ENCODE data around the gene MRPS15. TPM values are rescaled to one million over a fixed set of nuclear protein-coding genes. Genes with fewer than 3 reads are reported as not detected.

MRPS15 gene
- total and polyA plus RNA-seq, 2 of the 13 experiments (the other 11 are each of a cell fraction or from before 2014, with no cell fraction given) = 59.0 to 113 TPM

DNA sequence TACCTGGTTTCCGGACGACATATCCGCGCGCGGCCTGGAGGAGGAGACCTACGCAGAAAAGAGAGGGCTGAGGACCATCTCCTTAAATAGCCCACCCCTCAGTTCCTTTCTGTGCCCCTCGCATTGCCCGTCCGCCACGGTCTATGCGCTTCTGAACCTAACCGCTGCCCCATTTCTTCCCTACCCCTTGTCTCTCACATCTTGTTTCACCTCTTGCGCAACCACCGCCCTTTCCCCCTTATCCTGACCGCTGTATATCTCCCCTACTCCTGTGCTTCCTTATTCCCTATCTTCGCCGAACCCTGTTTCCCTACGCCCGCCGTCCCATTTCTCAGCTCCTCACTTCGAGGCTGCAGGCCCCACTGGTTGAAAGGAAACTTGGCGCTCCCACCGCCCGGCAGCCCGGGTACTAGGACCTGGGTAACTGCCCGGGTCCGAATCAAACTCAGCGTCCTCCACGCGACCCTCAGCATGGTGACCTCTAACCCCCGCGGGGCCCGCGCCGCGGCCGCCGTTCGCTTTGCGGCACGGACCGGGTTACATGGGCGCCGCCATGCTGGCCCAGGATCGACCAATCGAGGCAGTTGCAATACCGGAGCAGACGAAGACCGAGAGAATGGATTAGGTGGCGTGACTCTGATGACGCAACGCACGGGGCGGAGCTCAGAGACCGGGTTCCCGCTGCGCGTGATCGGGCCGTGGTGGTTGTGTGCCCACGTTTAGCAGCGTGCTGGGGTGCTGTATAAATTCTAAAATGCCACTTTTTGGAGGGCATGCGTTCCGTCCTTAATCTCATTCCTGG lies at the start of gene MRPS15 (continued):
- TF ChIP-seq PLRG1 (conservative IDR thresholded peaks at IDR 0.05) (no peak), HMGXB4 (CRISPR knock-in tag; IDR thresholded peaks at IDR 0.05; ENCODE audit: borderline replicate concordance in 1 of 2, low read depth in 1 of 2) (peak; percentile 83 to 92), LCORL (IDR thresholded peaks at IDR 0.05) (no peak), LCORL (CRISPR knock-in tag; IDR thresholded peaks at IDR 0.05) (peak; percentile 84), ZSCAN25 (CRISPR knock-in tag; IDR thresholded peaks at IDR 0.05) (peak; percentile 90), ZNF33B (CRISPR knock-in tag; IDR thresholded peaks at IDR 0.05) (peak; percentile 89; the same call in 1 of the 2 replicates), REXO4 (CRISPR knock-in tag; IDR thresholded peaks at IDR 0.05; ENCODE audit: borderline replicate concordance) (no peak), PHF20 (CRISPR knock-in tag; IDR thresholded peaks at IDR 0.05) (peak; percentile 96), KAT8 (CRISPR knock-in tag; IDR thresholded peaks at IDR 0.05) (peak; percentile 97), SIN3B (IDR thresholded peaks at IDR 0.05; ENCODE audit: low read length) (peak; percentile 98), BCL6 (CRISPR knock-in tag; IDR thresholded peaks at IDR 0.05) (peak; percentile 52; the same call in 1 of the 2 replicates), ZFP82 (CRISPR knock-in tag; IDR thresholded peaks at IDR 0.05; ENCODE audit: borderline replicate concordance) (peak; percentile 85; the same call in 1 of the 2 replicates), SAFB2 (CRISPR knock-in tag; IDR thresholded peaks at IDR 0.05; ENCODE audit: borderline replicate concordance, low read depth) (peak; percentile 96), HMG20A (CRISPR knock-in tag; IDR thresholded peaks at IDR 0.05; ENCODE audit: borderline replicate concordance) (0 out of 2 replicates have a peak, but pooled peaks have one; percentile 30)
- TF ChIP-seq, protein P1, sequence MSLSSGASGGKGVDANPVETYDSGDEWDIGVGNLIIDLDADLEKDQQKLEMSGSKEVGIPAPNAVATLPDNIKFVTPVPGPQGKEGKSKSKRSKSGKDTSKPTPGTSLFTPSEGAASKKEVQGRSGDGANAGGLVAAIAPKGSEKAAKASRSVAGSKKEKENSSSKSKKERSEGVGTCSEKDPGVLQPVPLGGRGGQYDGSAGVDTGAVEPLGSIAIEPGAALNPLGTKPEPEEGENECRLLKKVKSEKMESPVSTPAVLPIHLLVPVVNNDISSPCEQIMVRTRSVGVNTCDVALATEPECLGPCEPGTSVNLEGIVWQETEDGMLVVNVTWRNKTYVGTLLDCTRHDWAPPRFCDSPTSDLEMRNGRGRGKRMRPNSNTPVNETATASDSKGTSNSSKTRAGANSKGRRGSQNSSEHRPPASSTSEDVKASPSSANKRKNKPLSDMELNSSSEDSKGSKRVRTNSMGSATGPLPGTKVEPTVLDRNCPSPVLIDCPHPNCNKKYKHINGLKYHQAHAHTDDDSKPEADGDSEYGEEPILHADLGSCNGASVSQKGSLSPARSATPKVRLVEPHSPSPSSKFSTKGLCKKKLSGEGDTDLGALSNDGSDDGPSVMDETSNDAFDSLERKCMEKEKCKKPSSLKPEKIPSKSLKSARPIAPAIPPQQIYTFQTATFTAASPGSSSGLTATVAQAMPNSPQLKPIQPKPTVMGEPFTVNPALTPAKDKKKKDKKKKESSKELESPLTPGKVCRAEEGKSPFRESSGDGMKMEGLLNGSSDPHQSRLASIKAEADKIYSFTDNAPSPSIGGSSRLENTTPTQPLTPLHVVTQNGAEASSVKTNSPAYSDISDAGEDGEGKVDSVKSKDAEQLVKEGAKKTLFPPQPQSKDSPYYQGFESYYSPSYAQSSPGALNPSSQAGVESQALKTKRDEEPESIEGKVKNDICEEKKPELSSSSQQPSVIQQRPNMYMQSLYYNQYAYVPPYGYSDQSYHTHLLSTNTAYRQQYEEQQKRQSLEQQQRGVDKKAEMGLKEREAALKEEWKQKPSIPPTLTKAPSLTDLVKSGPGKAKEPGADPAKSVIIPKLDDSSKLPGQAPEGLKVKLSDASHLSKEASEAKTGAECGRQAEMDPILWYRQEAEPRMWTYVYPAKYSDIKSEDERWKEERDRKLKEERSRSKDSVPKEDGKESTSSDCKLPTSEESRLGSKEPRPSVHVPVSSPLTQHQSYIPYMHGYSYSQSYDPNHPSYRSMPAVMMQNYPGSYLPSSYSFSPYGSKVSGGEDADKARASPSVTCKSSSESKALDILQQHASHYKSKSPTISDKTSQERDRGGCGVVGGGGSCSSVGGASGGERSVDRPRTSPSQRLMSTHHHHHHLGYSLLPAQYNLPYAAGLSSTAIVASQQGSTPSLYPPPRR (CRISPR knock-in tag; IDR thresholded peaks at IDR 0.05; ENCODE audit: borderline replicate concordance) = peak; percentile 67; the same call in 1 of the 2 replicates
- TF ChIP-seq, protein P2, sequence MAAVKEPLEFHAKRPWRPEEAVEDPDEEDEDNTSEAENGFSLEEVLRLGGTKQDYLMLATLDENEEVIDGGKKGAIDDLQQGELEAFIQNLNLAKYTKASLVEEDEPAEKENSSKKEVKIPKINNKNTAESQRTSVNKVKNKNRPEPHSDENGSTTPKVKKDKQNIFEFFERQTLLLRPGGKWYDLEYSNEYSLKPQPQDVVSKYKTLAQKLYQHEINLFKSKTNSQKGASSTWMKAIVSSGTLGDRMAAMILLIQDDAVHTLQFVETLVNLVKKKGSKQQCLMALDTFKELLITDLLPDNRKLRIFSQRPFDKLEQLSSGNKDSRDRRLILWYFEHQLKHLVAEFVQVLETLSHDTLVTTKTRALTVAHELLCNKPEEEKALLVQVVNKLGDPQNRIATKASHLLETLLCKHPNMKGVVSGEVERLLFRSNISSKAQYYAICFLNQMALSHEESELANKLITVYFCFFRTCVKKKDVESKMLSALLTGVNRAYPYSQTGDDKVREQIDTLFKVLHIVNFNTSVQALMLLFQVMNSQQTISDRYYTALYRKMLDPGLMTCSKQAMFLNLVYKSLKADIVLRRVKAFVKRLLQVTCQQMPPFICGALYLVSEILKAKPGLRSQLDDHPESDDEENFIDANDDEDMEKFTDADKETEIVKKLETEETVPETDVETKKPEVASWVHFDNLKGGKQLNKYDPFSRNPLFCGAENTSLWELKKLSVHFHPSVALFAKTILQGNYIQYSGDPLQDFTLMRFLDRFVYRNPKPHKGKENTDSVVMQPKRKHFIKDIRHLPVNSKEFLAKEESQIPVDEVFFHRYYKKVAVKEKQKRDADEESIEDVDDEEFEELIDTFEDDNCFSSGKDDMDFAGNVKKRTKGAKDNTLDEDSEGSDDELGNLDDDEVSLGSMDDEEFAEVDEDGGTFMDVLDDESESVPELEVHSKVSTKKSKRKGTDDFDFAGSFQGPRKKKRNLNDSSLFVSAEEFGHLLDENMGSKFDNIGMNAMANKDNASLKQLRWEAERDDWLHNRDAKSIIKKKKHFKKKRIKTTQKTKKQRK (IDR thresholded peaks at IDR 0.05; ENCODE audit: low read length) = no peak
- TF ChIP-seq, protein P3, sequence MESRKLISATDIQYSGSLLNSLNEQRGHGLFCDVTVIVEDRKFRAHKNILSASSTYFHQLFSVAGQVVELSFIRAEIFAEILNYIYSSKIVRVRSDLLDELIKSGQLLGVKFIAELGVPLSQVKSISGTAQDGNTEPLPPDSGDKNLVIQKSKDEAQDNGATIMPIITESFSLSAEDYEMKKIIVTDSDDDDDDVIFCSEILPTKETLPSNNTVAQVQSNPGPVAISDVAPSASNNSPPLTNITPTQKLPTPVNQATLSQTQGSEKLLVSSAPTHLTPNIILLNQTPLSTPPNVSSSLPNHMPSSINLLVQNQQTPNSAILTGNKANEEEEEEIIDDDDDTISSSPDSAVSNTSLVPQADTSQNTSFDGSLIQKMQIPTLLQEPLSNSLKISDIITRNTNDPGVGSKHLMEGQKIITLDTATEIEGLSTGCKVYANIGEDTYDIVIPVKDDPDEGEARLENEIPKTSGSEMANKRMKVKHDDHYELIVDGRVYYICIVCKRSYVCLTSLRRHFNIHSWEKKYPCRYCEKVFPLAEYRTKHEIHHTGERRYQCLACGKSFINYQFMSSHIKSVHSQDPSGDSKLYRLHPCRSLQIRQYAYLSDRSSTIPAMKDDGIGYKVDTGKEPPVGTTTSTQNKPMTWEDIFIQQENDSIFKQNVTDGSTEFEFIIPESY (CRISPR knock-in tag; IDR thresholded peaks at IDR 0.05) = peak; percentile 74

Measured in HepG2 (cell line).